Fibroblast of the conjunctiva (primary cell): ENCODE data around the gene CDCP2.
"Not testable (repeated sequence)": the region's sequence is repeated elsewhere in the genome, so short reads cannot be mapped to it uniquely, and the experiment has no call there.

Source experiments
- DNase-seq: peaks from one replicate; pipeline ENCODE4 v3.0.0-alpha.2; 2010; ENCODE audit warnings: low read depth

Gene CDCP2

DNA sequence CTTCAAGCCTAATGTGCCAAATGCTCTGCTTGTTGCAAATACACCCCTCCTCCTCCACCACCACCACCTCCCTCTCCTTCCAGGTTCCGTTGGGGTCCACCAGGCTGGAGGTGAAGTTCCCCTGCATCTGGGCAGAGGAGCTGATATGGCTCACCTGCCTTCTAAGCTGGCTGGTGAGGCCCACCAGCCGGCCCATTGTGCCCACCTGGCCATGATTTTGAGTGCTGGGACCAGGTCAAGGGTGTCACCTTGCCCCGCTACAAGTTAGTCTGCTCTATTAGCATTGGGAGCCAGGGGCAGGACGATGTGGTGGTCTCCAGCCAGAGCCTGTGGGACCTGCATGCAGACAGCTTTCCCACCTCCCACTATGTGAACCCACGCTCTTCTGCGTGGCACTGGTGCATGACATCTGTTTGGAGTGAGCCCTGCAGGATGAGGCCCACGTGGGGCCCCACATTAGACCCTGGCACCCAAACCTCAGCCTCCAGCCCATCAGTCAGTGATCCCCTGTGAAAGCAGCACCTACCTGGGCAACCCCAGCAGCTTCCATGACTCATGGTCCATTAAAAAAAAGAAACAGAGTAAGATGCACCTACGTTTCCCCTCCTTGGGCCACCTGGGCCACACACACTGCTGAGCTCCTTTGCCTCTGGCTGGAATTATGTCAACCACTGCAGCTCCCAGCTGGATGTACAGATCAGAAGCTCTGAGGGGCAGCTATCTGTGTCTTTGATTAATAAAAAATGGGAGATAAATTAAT lies 15.6 kb upstream of the CDCP2 start:
- DNase-seq = no peak

DNA sequence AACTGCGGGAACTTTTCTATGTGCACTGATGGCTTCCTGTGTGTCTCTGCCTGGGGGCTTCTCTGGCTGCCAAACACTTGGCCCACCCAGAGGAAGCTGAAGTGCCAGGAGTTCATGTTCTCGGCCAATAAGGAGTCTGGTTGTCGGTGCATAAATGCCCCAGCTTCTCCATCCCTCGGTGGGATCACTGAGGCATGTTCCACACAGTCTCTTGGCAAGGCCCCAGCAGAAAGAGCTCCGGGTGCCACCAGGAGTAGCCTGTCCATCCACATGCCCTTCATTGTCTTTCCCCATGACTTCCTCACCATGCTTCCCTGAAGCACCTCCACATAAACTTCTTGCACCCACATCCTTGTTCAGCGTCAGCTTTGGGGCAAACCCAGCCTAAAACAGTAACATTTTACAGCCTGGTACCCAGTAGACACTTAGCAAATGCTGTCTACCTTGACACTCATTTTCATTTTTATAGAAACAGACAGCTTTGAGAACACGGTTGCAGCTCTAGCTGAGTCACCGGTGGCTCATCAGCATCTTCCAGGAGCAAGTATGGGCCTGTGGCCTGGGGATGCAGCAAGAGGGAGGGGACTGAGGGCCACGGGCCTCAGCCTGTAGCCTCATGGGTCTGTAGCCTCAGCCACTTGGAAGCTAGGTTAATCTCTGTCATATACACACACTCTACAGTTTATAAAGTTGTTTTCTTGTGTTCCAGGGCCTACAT lies 14.8 kb upstream of the CDCP2 start:
- no peak for DNase-seq

DNA sequence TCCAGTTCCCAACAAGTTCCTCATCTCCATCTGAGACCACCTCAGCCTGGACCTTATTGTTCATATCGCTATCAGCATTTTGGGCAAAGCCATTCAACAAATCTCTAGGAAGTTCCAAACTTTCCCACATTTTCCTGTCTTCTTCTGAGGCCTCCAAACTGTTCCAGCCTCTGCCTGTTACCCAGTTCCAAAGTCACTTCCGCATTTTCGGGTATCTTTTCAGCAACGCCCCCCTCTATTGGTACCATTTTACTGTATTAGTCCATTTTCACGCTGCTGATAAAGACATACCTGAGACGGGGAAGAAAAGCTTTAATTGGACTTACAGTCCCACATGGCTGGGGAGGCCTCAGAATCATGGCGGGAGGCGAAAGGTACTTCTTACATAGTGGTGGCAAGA lies 13.6 kb upstream of the CDCP2 start:
- not testable (repeated sequence) for DNase-seq

DNA sequence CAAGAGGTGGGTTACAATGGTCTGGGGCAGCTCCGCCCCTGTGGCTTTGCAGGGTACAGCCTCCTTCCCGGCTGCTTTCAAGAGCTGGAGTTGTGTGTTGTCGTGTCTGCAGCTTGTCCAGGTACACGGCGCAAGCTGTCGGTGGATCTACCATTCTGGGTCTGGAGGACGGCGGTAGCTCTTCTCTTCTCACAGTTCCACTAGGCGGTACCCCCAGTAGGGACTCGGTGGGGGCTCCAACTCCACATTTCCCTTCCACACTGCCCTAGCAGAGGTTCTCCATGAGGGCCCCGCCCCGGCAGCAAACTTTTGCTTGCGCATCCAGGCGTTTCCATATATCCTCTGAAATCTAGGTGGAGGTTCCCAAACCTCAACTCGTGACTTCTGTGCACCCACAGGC lies 12.3 kb upstream of the CDCP2 start:
- DNase-seq = no peak

DNA sequence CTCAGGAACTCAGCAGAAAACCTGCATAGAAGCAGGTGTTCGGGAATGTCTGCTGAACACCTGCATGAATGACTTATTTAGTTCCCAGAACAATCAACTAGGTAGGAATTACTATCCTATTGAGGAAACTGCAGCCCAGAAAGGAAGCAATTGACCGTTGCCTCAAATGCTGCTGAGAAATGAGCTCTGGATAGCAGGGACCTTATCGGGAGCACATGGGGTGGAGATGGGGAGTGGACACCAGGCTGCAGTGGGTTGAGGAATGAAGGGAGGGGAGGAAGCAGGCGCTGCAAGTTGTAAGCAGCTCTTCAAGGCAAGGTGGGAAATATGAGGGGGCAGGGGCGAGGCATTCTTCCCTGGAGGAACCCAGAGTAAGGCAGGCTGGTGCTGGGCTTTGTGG lies 10.8 kb upstream of the CDCP2 start:
- DNase-seq = no peak

DNA sequence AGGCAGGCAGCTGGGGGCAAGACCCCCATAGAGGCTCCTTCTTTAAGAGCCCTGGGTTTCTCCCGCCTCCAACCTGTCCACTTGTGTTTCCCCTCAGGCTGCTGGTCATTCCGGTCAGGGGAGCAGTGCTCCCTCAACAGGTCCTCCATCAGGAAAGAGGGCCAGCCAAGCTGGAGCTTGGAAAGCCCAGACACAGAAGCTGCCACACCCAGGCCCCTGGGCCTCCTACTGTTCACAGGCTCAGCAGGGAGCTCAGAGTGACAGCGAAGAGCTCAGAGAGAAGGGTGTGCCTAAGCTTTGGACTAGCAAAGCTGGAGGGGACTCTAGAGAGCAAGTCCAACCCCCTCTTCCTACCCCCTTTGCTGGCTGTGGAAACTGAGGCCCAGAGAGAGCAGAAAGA lies 10.3 kb upstream of the CDCP2 start:
- no peak for DNase-seq

DNA sequence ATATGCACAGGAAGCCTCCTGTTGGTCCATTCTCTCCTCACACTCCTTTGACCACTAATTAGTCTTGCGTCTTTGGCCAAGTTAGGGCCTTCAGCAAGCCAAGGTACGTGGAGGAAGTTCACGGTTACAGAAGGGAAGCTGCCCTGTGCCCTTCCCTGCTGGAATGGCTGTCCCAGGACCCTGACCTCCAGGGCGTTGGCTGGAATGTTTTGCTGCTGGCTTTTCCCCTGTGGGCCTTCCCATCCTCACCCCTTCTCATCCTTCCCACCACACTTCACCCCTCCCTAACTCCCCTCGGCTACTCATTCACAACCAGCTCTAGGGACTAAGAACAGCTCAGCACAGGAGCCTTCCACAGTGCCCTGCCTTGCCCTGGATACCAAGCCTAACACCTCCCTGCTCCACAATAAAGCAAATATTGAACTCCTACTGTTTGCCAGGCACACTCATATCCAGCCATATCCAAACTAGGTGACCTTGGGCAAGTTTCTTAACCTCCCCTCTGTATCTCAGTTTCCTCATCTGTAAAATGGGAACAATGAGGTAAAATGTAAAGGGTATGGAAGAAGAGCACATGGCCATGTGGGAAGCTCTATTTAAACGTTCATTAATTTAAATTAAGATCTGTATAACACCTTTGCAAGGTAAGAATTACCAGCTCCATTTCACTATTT lies 8.8 kb upstream of the CDCP2 start:
- DNase-seq = no peak

DNA sequence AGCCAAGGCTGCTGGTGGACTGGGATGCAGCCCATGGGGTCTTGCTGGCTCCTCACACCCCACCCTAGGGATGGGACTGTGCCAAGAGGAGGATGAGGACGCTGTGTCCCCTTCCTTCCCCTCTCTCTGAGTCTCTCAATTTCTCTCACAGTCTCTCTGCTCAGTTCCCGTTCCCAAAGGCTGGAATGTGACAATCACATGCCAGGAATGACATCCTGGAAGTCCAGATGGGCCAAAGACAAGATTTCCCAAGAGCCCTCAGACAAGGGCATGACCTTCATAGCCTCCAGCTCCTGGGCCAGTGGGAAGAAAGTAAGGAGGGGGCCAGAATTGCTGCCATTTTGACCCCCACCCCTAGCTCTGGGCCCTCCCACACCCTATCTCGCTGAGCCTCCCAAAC lies 7.6 kb upstream of the CDCP2 start:
- DNase-seq = no peak

DNA sequence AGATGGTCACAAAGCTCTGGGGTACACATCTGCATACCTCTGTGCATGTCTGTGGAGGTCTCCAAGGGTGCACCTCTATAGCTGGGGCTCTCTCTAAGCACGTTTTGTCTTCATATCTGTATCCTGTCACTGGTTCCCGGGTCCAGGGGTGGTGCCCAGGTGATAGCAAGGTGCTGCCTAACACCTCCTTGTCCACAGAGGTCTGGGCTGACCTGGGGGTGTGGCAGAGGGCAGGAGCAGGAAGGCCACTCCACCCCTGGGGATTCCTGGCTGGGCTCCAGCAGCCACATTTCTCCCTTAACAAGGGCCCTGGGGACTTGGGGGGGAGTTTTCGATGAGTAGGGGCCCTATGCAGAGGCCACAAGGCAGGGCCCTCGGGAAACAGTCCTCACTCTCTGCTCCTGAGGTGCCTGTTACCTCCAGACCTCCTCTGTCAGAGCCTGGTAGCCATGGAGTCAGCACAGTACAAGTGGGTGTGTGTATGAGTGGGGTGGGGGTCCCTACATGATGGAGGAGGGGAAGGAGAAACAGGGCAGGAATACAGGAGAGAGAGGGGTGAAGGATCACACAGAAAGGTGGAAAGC lies 7.0 kb upstream of the CDCP2 start:
- DNase-seq = no peak

DNA sequence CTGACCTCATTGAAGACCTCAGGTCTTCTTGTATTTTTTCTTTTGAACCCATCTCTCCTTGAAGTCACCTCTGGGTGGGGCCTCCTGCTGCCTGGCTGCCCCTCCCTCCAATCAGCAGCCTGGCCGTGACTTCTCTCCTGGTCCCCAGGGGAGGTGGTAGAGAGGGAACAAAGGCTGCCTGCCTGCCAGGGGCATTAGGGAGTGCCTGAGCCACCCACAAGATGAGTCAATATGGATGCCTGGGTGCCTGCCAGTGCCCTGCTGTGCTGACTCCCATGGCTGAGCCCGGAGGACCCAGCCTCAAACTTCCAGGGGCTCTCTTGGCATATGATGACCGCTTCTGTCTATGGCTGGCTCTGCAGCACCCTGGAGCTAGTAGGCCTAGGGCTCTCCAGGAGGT lies 5.3 kb upstream of the CDCP2 start:
- DNase-seq = no peak

DNA sequence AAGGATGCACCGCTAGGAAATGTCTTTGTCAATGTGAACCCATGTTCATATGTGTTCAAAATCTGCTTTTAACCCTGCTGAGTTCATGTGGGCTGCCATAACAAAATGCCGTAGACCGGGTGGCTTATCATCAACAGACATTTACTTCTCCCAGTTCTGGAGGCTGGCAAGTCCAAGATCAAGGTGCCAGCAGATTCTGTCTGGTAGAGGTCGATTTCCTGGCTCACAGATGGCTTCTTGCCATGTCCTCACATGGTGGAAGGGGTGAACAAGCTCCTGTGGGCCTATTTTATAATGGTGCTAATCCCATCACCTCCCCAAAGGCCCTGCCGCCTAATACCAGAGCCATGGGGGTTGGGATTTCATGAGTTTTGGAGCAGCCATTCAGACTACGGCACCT lies 4.6 kb upstream of the CDCP2 start:
- no peak for DNase-seq

DNA sequence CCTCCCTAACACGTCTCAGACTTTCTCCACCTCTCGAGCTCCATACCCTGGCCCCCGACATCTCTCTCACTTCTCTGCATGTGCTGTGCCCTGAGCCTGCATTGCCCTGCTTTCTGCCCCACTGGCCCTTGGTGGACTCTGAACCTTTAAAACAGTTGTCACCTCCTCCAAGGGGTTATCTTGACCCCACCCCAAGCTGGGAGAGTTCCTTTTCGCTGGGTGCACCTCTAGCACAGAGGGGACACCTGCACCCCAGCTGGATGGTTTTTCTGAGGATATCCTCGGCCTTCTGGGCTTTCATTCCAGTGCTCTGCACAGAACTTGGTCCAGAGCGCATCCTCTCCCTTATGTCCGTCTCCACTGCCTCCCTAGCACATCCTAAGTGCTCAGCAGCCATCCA lies 4.2 kb upstream of the CDCP2 start:
- no peak for DNase-seq

DNA sequence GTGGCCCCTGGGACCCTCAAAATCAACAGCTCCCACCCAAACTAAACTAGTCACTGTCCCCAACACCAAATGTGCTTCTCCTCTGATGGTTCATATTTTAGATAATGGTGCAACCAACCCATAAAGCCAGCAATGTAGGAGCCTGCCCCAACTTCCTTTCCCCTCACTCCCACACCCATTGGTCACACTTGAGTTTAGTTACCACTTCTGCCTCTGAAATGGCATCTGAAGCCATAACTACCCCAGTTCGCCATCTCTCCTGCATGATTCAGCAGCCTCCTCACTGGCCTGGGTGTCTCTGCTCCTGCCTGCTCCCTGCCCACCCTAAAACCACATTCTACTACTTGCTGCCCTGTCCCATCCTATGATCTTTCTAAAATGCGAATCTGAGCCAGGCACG lies 3.4 kb upstream of the CDCP2 start:
- DNase-seq = no peak

DNA sequence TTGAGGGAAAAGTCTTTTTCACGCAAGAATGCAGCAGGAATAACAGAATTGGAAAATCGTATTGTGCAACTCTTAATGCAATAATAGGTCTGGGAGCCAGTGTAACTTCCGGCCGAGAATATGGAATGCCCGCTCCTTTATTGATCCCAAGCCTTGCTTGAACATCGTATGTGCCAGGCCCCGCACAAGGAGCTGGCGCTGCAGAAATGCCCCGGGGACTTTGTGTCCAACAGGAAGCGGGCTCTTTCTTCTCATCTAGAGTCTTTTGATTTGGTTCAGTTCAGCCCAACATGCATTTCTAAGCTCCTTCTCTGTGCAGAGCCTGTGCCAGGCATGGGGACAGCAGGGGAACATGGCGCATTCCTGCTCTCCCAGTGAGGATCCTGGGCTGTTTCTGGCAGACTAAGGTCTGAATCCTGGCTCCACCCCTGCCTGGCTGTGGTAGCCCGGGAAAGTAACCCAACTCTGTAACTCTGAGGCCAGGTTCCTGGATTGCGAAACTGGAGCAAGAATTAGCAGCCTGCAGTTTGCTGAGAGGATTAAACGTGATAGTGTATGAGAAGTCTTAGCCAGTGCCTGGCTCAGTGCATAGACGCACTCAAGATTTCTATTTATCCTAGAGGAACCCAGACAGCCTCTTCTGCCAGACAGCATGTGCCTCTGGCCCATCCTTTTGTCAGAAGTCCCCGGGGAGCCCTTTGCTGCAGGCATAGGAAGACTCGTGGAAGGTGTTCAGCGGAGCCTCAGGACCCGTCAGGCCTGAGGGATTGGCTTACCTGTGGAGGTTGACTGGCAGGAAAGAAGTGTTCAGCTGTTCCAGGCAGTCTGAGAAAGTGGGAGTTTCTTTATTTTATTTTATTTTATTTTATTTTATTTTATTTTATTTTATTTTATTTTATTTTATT lies 987 bp upstream of the CDCP2 start:
- peak; percentile 33 for DNase-seq

DNA sequence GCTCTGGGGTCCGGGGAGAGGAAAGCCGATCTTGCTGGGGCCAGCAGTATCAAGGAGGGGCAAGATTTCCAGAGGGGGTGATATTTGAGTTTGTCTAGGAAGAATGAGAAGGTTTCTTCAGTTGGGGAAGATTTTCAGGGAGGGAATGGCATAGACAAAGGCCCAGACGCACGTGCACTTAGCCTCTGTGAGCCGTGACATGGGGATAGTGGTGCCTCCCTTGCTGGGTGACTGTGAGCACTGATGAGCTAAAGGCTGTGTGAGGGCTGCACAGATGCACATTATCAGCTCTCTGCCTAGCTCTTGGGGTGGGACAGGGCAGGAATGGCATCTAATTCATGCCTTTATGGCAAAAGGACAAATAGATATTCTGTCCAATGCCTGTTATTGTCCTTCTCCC lies 1.8 kb downstream of the CDCP2 start:
- no peak for DNase-seq

DNA sequence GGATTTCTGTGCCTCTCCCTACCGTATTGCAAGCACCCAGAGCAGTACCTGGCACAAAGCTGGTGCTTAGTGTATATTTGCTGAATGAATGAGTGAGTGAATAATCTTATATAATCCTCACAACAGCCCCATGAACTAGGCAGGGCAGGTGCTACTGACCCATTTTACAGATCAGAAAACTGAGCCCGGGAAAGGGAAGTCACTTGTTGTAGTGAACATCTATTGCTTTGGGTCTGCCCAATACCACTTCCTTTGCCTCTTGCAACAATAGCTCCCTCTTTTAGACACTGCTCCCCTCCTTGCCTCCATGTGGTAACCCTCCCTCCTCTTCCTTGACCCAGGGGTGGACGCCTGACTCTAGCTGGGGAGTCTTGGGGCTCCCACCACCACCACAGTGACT lies 3.1 kb downstream of the CDCP2 start:
- no peak for DNase-seq

DNA sequence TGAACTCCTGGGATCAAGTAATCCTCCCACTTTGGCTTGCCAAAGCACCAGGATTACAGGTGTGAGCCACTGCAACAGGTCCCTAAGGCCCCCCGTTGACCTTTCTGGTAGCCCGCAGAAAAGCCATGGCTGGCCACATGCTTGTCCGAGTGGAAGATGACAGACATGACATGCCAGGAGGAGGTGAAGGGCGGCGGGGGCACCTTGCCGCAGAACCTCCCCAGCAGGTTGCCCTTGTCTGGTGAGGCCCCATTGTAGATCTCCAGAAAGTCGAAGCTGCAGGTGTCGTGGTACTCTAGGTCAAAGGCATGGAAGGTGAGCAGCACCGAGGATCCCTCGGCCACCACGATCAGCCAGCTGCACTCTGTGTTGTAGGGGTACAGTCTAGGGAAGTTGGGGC lies 8.4 kb downstream of the CDCP2 start:
- no peak for DNase-seq

DNA sequence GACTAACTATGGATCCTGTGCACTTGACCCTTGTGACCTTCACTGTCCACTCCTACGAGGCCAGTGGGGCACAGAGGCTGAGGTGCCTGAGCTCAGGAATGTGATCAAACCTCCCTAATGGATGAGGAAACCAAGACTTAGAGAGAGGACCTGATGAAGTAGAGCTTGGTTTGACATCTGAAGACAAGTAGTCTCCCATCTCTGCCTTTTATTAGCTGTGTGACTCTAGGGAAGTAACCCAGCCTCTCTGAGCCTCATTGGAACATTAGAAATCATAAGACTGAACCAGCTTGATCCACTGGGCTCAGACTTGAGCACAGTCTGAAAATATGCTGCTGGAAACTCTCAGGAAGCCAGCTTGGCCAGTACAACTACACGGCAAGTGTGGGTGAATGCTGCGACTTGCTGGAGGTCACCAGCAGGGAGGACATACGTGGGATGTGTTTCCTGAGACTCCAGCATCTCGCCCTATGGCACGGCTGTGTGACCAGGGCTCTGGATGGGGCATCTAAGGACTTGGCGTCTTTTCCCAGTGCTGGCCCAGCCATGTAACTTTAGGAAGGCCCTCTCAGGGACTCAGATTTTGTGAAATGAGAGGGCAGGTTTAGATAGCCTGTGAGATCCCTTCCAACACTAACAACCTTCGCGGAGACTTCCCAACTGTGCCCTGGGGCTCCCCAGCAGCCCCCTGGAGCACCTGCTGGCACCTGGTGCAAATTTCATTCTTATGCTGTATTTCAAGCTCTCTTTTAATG lies 10.5 kb downstream of the CDCP2 start:
- DNase-seq = no peak

DNA sequence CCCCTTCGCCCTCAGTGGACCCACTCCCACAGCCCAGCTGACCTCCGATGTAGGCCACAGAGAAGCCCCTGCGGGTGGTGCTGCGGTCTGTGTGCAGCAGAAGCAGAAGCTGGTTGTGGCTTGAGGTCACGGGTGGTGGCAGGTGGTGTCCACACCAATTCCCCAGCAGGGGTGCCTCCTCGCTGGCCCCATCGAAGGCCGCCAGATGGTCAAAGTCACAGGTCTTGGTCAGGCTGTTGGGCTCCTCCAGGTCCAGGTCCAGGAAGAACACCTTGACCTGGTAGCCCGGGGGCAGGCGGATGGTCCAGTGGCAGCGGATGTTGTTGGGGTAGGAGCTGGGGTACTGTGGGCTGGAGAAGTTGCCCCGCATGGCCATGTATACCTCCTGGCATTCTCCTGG lies 13.1 kb downstream of the CDCP2 start:
- no peak for DNase-seq

DNA sequence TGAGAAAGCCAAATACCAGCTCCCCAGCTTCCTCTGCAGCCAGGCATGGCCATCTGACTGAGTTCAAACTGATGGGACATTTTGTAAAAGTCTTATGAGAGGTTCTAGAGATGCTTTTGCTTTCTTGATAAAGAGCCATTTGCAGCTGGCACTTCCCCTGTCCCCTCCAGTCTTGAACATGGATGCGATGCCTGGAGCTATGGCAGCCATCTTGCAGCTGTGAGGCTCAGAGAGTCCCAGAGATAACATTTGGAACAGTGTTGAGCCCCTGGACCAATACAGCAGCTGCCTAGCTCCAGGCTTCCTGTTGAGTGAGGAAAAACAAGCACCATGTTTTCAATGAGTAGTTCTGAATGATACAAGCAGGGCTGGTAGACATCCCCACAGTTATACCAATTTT lies 13.8 kb downstream of the CDCP2 start:
- DNase-seq = no peak

DNA sequence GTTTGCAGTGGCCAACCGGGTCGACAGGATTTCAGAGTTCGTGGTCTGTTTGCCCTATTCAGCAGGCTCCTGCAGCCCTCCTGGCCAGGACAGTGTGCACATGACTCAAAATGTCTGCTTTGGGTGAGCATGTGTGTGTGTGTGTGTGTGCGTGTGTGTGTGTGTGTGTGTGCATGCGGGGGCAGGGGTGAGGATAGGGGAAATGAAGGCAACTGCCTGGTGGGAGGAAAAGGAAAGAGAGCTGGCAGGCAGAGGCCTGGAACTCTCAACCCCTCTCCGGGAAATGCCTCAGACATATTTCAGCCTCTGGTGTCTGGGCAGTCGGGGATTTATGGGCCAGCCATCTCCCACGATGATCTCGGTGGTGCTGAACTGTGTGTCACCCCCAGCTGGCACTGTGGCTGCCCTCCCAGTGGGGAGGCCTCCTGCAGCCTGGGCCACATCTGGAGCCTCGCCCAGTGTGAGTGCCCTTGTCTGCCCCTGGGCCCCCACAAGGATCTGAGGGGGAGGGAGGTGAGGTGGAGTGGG lies 15.2 kb downstream of the CDCP2 start:
- DNase-seq = no peak
